CD8-positive, alpha-beta memory T cell (primary cell): ENCODE measurements around the gene CFAP410. TPM values are rescaled to one million over a fixed set of nuclear protein-coding genes. Genes with fewer than 3 reads are reported as not detected.

Source experiments
- CTCF ChIA-PET: fragments of 350-600 bp; sonication (Branson Sonifier 250); formaldehyde crosslinking; loops from one replicate; lab custom pipeline; 2021; ENCODE audit warnings: antibody characterized with exemption; lab: Charles Lee
- POLR2A ChIA-PET: fragments of 350-600 bp; sonication (Branson Sonifier 250); formaldehyde crosslinking; loops from one replicate; lab custom pipeline; 2021; ENCODE audit warnings: antibody characterized with exemption; lab: Charles Lee
- DNase-seq, 5 donors: peaks; one replicate each; pipeline versions ENCODE4 v3.0.0 to v3.0.0-alpha.2; 2020 to 2022; ENCODE audit warnings: mixed read lengths in 1 of 5
- H3K27ac ChIP-seq: one replicate; pipeline ENCODE4 v1.7.0; 2013; ENCODE audit warnings: low read depth, mild to moderate bottlenecking, low read length, moderate library complexity
- H3K27me3 ChIP-seq: 2 replicates; pipeline ENCODE4 v1.7.0; 2013; ENCODE audit warnings: low read length, mild to moderate bottlenecking; ENCODE audit not compliant: insufficient read depth, poor library complexity, severe bottlenecking
- H3K36me3 ChIP-seq: 2 replicates; pipeline ENCODE4 v1.7.0; 2013; ENCODE audit warnings: mild to moderate bottlenecking, low read length, moderate library complexity; ENCODE audit not compliant: insufficient read depth
- H3K4me1 ChIP-seq: 2 replicates; pipeline ENCODE4 v1.7.0; 2013; ENCODE audit warnings: mild to moderate bottlenecking, low read length, moderate library complexity; ENCODE audit not compliant: insufficient read depth
- H3K4me3 ChIP-seq: 2 replicates; pipeline ENCODE4 v1.7.0; 2013; ENCODE audit warnings: mild to moderate bottlenecking, low read length
- H3K9me3 ChIP-seq: 2 replicates; pipeline ENCODE4 v1.7.0; 2013; ENCODE audit warnings: mild to moderate bottlenecking, low read length
- H3K27ac Mint-ChIP-seq, 8 donors: one replicate each; pipeline ENCODE4 v1.8.0; 2020 to 2021; ENCODE audit warnings: mixed read lengths in 8 of 8, mild to moderate bottlenecking in 6 of 8, inconsistent platforms in 3 of 8, moderate library complexity in 3 of 8
- H3K27me3 Mint-ChIP-seq, 2 donors: one replicate each; pipeline ENCODE4 v1.8.0; 2020 to 2021; ENCODE audit warnings: mixed read lengths in 2 of 2, mild to moderate bottlenecking in 1 of 2, moderate library complexity in 1 of 2
- H3K36me3 Mint-ChIP-seq, 3 donors: one replicate each; pipeline ENCODE4 v1.8.0; 2020 to 2021; ENCODE audit warnings: mixed read lengths in 3 of 3, inconsistent platforms in 1 of 3, mild to moderate bottlenecking in 1 of 3
- H3K4me1 Mint-ChIP-seq, 3 donors: one replicate each; pipeline ENCODE4 v1.8.0; 2020 to 2021; ENCODE audit warnings: mixed read lengths in 3 of 3, inconsistent platforms in 1 of 3, mild to moderate bottlenecking in 1 of 3
- H3K4me3 Mint-ChIP-seq, 7 donors: one replicate each; pipeline ENCODE4 v1.8.0; 2020 to 2021; ENCODE audit warnings: mixed read lengths in 7 of 7, mild to moderate bottlenecking in 6 of 7, moderate library complexity in 4 of 7, inconsistent platforms in 2 of 7
- H3K9me3 Mint-ChIP-seq, 5 donors: one replicate each; pipeline ENCODE4 v1.8.0; 2020 to 2022; ENCODE audit warnings: mixed read lengths in 5 of 5, mild to moderate bottlenecking in 3 of 5, moderate library complexity in 2 of 5, inconsistent platforms in 1 of 5
- polyA plus RNA-seq: library from polyadenylated mRNA; unstranded; fragments of 300-500 nt; fragmentation: Illumina TruSeq; gene quantifications from one replicate; pipeline ENCODE4 v1.2.3, GENCODE V29; 2021
- total RNA-seq, 2 experiments: library from RNA; stranded (reverse); gene quantifications; one replicate each; pipeline ENCODE4 v1.2.3, GENCODE V29; 2021

The CFAP410 gene
- total and polyA plus RNA-seq, 3 experiments from 2014 or later, result 17.6 to 36.4 (median 19.2) TPM

GRCh38 chr21:44318489-44319285, 20.5 kb downstream of the CFAP410 start:
- Mint-ChIP-seq H3K4me3 (no peak overlapping the region), H3K4me1 (no peaks in the 10 kb centered on the region), H3K27me3 (no peaks in the 10 kb centered on the region), H3K36me3 (peaks cover 0 to 50% (median 0%) of the 10 kb centered on the region in 3 donors), H3K27ac (no peak overlapping the region), H3K9me3 (no peaks in the 10 kb centered on the region)
- DNase-seq, result no peak
- ChIA-PET POLR2A (interaction anchor here (0.6 kb wide), 1 partner anchor 1083 kb away, joined by 4 read pairs; no protein-coding TSS in a partner anchor), CTCF (no interaction called here)
- no peak overlapping the region for H3K4me3 ChIP-seq
- no peaks in the 10 kb centered on the region for H3K9me3 ChIP-seq
- H3K36me3 ChIP-seq, result peaks cover 5% of the 10 kb centered on the region
- H3K4me1 ChIP-seq, result no peaks in the 10 kb centered on the region
- no peaks in the 10 kb centered on the region for H3K27me3 ChIP-seq
- no peak overlapping the region for H3K27ac ChIP-seq

DNA sequence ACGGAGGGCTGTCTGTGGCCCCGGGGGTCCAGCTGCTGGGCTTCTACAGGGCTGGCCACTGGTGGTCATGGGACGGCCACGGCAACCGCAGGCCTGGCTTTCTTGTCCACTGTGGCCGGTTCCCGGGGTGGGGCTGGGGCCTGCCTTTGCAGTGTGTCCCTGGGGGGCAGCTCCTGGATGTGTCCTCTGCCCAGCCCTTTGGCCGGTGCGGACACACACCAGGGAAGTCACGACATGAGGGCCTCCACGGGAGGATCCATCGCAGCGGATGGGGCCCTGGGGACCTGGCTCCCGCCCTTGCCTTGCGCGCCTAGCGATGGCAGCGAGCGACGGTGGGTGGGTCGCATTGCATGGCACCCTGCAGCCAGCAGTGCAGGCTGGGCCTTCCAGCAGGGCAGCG, 21.3 kb downstream of the CFAP410 start:
- no peaks in the 10 kb centered on the region for H3K27me3 ChIP-seq
- Mint-ChIP-seq H3K4me3 (no peak overlapping the region), H3K9me3 (no peaks in the 10 kb centered on the region), H3K27ac (no peak overlapping the region), H3K27me3 (no peaks in the 10 kb centered on the region), H3K4me1 (no peaks in the 10 kb centered on the region), H3K36me3 (peaks cover 0 to 48% (median 0%) of the 10 kb centered on the region in 3 donors)
- H3K4me3 ChIP-seq, result no peak overlapping the region
- no peak overlapping the region for H3K27ac ChIP-seq
- H3K36me3 ChIP-seq, result peaks cover 5% of the 10 kb centered on the region
- no peak for DNase-seq
- H3K4me1 ChIP-seq, result no peaks in the 10 kb centered on the region
- POLR2A ChIA-PET, result no interaction called here
- CTCF ChIA-PET, result no interaction called here
- no peaks in the 10 kb centered on the region for H3K9me3 ChIP-seq

- Histone ChIP-seq H3K4me3 (no peak overlapping the region), H3K36me3 (peaks cover 5% of the 10 kb centered on the region), H3K27me3 (no peaks in the 10 kb centered on the region), H3K4me1 (no peaks in the 10 kb centered on the region), H3K27ac (no peak overlapping the region), H3K9me3 (no peaks in the 10 kb centered on the region)
- Mint-ChIP-seq H3K4me3 (no peak overlapping the region), H3K9me3 (no peaks in the 10 kb centered on the region), H3K36me3 (peaks cover 0 to 48% (median 0%) of the 10 kb centered on the region in 3 donors), H3K27ac (no peak overlapping the region), H3K4me1 (no peaks in the 10 kb centered on the region), H3K27me3 (no peaks in the 10 kb centered on the region)
- POLR2A ChIA-PET, result no interaction called here
- CTCF ChIA-PET, result no interaction called here
- no peak for DNase-seq
Measured at GRCh38 chr21:44317241-44317782, 21.9 kb downstream of the CFAP410 start.

DNA sequence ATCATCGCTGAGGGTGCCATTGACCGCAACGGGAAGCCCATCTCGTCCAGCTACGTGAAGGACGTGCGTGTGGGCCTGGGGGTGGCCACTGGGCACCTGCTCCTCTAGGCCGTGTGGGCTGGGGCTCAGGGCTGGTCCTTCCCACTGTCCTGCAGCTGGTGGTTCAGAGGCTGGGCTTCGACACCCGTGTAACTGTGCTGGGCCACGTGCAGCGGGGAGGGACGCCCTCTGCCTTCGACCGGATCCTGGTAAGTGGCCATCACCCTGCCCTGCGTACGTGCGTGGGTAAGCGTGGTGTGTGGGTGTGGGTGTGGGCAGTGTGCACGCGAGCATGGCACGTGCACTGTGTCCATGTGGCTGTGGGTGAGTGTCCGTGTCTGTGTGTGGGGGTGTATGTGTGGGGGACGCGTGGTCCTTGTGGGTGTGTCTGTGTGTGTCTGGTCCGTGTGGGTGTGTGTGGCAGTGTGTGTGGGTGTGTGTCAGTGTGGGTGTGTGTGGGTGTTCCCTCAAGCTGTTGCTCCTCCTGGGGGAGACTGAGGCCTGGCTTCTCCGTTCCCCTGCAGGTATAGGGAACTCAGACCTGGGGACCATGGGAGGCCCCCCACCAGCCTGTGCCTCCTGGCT, 22.8 kb downstream of the CFAP410 start:
- Mint-ChIP-seq H3K36me3 (peaks cover 0 to 52% (median 0%) of the 10 kb centered on the region in 3 donors), H3K9me3 (no peaks in the 10 kb centered on the region), H3K27ac (peak overlapping the region in 2 of 8 donors; percentile 9 to 29), H3K4me1 (no peaks in the 10 kb centered on the region), H3K27me3 (no peaks in the 10 kb centered on the region), H3K4me3 (no peak overlapping the region)
- no peak for DNase-seq
- Histone ChIP-seq H3K4me3 (no peak overlapping the region), H3K4me1 (no peaks in the 10 kb centered on the region), H3K36me3 (peaks cover 11% of the 10 kb centered on the region), H3K9me3 (no peaks in the 10 kb centered on the region), H3K27ac (no peak overlapping the region), H3K27me3 (no peaks in the 10 kb centered on the region)
- CTCF ChIA-PET, result interaction anchor here (1.5 kb wide), 1 partner anchor 19 kb away, joined by 3 read pairs; no protein-coding TSS in a partner anchor
- POLR2A ChIA-PET, result no interaction called here

- no peak for DNase-seq
- peaks cover 0 to 2% of the 10 kb centered on the region in 2 donors for H3K27me3 Mint-ChIP-seq
- ChIA-PET POLR2A (no interaction called here), CTCF (interaction anchor here (1.5 kb wide), 1 partner anchor 18 kb away, joined by 3 read pairs; no protein-coding TSS in a partner anchor)
- Histone ChIP-seq H3K9me3 (no peaks in the 10 kb centered on the region), H3K4me3 (no peak overlapping the region), H3K27me3 (no peaks in the 10 kb centered on the region), H3K36me3 (peaks cover 17% of the 10 kb centered on the region), H3K4me1 (no peaks in the 10 kb centered on the region), H3K27ac (no peak overlapping the region)
- peaks cover 5 to 57% (median 5%) of the 10 kb centered on the region in 3 donors for H3K36me3 Mint-ChIP-seq
- peaks cover 0 to 3% (median 0%) of the 10 kb centered on the region in 3 donors for H3K4me1 Mint-ChIP-seq
- no peak overlapping the region for H3K4me3 Mint-ChIP-seq
- peak overlapping the region in 1 of 8 donors; percentile 64 for H3K27ac Mint-ChIP-seq
- H3K9me3 Mint-ChIP-seq, result no peaks in the 10 kb centered on the region
Measured at GRCh38 chr21:44315691-44316203, 23.4 kb downstream of the CFAP410 start.

- Mint-ChIP-seq H3K9me3 (no peaks in the 10 kb centered on the region), H3K27ac (no peak overlapping the region), H3K4me1 (peaks cover 0 to 3% (median 0%) of the 10 kb centered on the region in 3 donors), H3K4me3 (no peak overlapping the region), H3K27me3 (peaks cover 0 to 2% of the 10 kb centered on the region in 2 donors), H3K36me3 (peaks cover 5 to 53% (median 5%) of the 10 kb centered on the region in 3 donors)
- Histone ChIP-seq H3K27me3 (no peaks in the 10 kb centered on the region), H3K4me3 (no peak overlapping the region), H3K27ac (no peak overlapping the region), H3K9me3 (no peaks in the 10 kb centered on the region), H3K36me3 (peaks cover 18% of the 10 kb centered on the region), H3K4me1 (no peaks in the 10 kb centered on the region)
- POLR2A ChIA-PET, result no interaction called here
- DNase-seq, result no peak
- CTCF ChIA-PET, result interaction anchor here (1.2 kb wide), 1 partner anchor 9 kb away, joined by 3 read pairs; no protein-coding TSS in a partner anchor
Measured at GRCh38 chr21:44314561-44314960, 24.6 kb downstream of the CFAP410 start.

GRCh38 chr21:44314128-44314527, 25.1 kb downstream of the CFAP410 start:
- Histone ChIP-seq H3K4me1 (no peaks in the 10 kb centered on the region), H3K4me3 (no peak overlapping the region), H3K36me3 (peaks cover 18% of the 10 kb centered on the region), H3K27me3 (no peaks in the 10 kb centered on the region), H3K9me3 (no peaks in the 10 kb centered on the region), H3K27ac (no peak overlapping the region)
- no peak for DNase-seq
- Mint-ChIP-seq H3K4me1 (peaks cover 0 to 3% (median 0%) of the 10 kb centered on the region in 3 donors), H3K4me3 (no peak overlapping the region), H3K9me3 (no peaks in the 10 kb centered on the region), H3K36me3 (peaks cover 5 to 50% (median 5%) of the 10 kb centered on the region in 3 donors), H3K27ac (peak overlapping the region in 1 of 8 donors; percentile 33), H3K27me3 (peaks cover 0 to 2% of the 10 kb centered on the region in 2 donors)
- POLR2A ChIA-PET, result no interaction called here
- CTCF ChIA-PET, result interaction anchor here (1.2 to 1.3 kb wide), 2 partner anchors 9 to 10 kb away, joined by 3 read pairs; no protein-coding TSS in a partner anchor
